ENCODE data around the gene FGF8.

Gene FGF8

GRCh38 chr10:101725296-101726114, 50.4 kb downstream of the FGF8 start:
- no peak for DNase-seq

- no peak for DNase-seq
Measured at GRCh38 chr10:101724446-101724845, 51.5 kb downstream of the FGF8 start.

GRCh38 chr10:101723176-101723575, 52.7 kb downstream of the FGF8 start:
- DNase-seq: no peak

- no peak for DNase-seq
Measured at GRCh38 chr10:101721806-101722205, 54.1 kb downstream of the FGF8 start.

GRCh38 chr10:101720606-101721230, 55.2 kb downstream of the FGF8 start:
- no peak for DNase-seq

Measured in activated CD4-positive, alpha-beta T cell treated with anti-CD3 and anti-CD28 coated beads, Interleukin-2, amount 50 U/mL, for 1 hour (primary cell).